Trophoblast cell (in vitro differentiated cells and primary cell): ENCODE measurements around the gene USP4. TPM values are rescaled to one million over a fixed set of nuclear protein-coding genes. Genes with fewer than 3 reads are reported as not detected.

ENCODE experiments used
- DNase-seq, 2 donors: peaks; one replicate each; pipeline ENCODE4 v3.0.0-alpha.2; 2016
- H2AFZ ChIP-seq: 2 replicates; pipeline ENCODE4 v1.6.1; 2013; ENCODE audit warnings: low read length, moderate library complexity, mild to moderate bottlenecking; ENCODE audit not compliant: insufficient read depth, poor library complexity
- H2AK5ac ChIP-seq: 2 replicates; pipeline ENCODE4 v1.6.1; 2013; ENCODE audit warnings: mild to moderate bottlenecking, low read length
- H2BK120ac ChIP-seq: 2 replicates; pipeline ENCODE4 v1.6.1; 2013; ENCODE audit warnings: low read length, mild to moderate bottlenecking, moderate library complexity; ENCODE audit not compliant: insufficient read depth, poor library complexity
- H2BK12ac ChIP-seq: 2 replicates; pipeline ENCODE4 v1.6.1; 2013; ENCODE audit warnings: mild to moderate bottlenecking, low read length, moderate library complexity
- H2BK5ac ChIP-seq: 2 replicates; pipeline ENCODE4 v1.6.1; 2013; ENCODE audit warnings: low read length, low read depth, moderate library complexity, mild to moderate bottlenecking; ENCODE audit not compliant: poor library complexity
- H3K14ac ChIP-seq: 2 replicates; pipeline ENCODE4 v1.6.1; 2013; ENCODE audit warnings: mild to moderate bottlenecking, low read length
- H3K18ac ChIP-seq: 2 replicates; pipeline ENCODE4 v1.6.1; 2013; ENCODE audit warnings: mild to moderate bottlenecking, low read length
- H3K23ac ChIP-seq: 2 replicates; pipeline ENCODE4 v1.6.1; 2013; ENCODE audit warnings: low read length
- H3K27ac ChIP-seq: 2 replicates; pipeline ENCODE4 v1.5.1; 2013; ENCODE audit warnings: low read depth, mild to moderate bottlenecking, inconsistent platforms, low read length, moderate library complexity
- H3K27me3 ChIP-seq: 2 replicates; pipeline ENCODE4 v1.6.1; 2013; ENCODE audit warnings: inconsistent platforms, mild to moderate bottlenecking, low read length, moderate library complexity; ENCODE audit not compliant: insufficient read depth
- H3K36me3 ChIP-seq, 2 experiments: 1 replicate in 1 of 2; 2 replicates in 1 of 2; pipeline ENCODE4 v1.6.1; 2013; ENCODE audit warnings: low read length in 2 of 2, mild to moderate bottlenecking in 2 of 2, moderate library complexity in 1 of 2; ENCODE audit not compliant: insufficient read depth in 2 of 2, control insufficient read depth in 1 of 2
- H3K4ac ChIP-seq: 2 replicates; pipeline ENCODE4 v1.6.1; 2013; ENCODE audit warnings: low read depth, mild to moderate bottlenecking, low read length, moderate library complexity
- H3K4me1 ChIP-seq, 2 experiments: 1 replicate in 1 of 2; 2 replicates in 1 of 2; pipeline ENCODE4 v1.6.1; 2013; ENCODE audit warnings: low read length in 2 of 2, mild to moderate bottlenecking in 2 of 2, moderate library complexity in 1 of 2; ENCODE audit not compliant: insufficient read depth in 2 of 2, control insufficient read depth in 1 of 2
- H3K4me2 ChIP-seq: 2 replicates; pipeline ENCODE4 v1.6.1; 2013; ENCODE audit warnings: inconsistent platforms, mild to moderate bottlenecking, low read length, moderate library complexity
- H3K4me3 ChIP-seq: 2 replicates; pipeline ENCODE4 v1.5.1; 2013; ENCODE audit warnings: mild to moderate bottlenecking, low read depth, low read length, inconsistent platforms
- H3K79me1 ChIP-seq: one replicate; pipeline ENCODE4 v1.6.1; 2013; ENCODE audit warnings: low read length
- H3K79me2 ChIP-seq: 2 replicates; pipeline ENCODE4 v1.6.1; 2013; ENCODE audit warnings: low read length, mild to moderate bottlenecking; ENCODE audit not compliant: control insufficient read depth, insufficient read depth, poor library complexity
- H3K9ac ChIP-seq: 2 replicates; pipeline ENCODE4 v1.6.1; 2013; ENCODE audit warnings: mild to moderate bottlenecking, low read length
- H3K9me3 ChIP-seq: 2 replicates; pipeline ENCODE4 v1.6.1; 2013; ENCODE audit warnings: low read depth, mild to moderate bottlenecking, control low read depth, inconsistent platforms, low read length; ENCODE audit not compliant: insufficient read depth
- H4K12ac ChIP-seq: 2 replicates; pipeline ENCODE4 v1.6.1; 2013; ENCODE audit warnings: low read depth, mild to moderate bottlenecking, low read length, moderate library complexity
- H4K8ac ChIP-seq: 2 replicates; pipeline ENCODE4 v1.6.1; 2013; ENCODE audit warnings: low read depth, mild to moderate bottlenecking, low read length, moderate library complexity
- H4K91ac ChIP-seq: one replicate; pipeline ENCODE4 v1.6.1; 2013; ENCODE audit warnings: low read depth, mild to moderate bottlenecking, low read length, moderate library complexity
- WGBS: extraction: QIAGEN DNeasy Blood & Tissue Kit; methylation state at CpG from one replicate; pipeline ENCODE4 v1.1.7; 2013; ENCODE audit warnings: missing lambda C conversion rate; ENCODE audit not compliant: insufficient read length, insufficient coverage; ENCODE audit errors: extremely low coverage; 5-methylcytosine and 5-hydroxymethylcytosine counted together
- polyA plus RNA-seq: library from polyadenylated mRNA; stranded (reverse); fragments of 200-250 nt; gene quantifications from 2 replicates; pipeline ENCODE4 v1.2.3, GENCODE V29; 2013

USP4 gene
- polyA plus RNA-seq = 19.2 and 19.3 TPM in 2 replicates

DNA sequence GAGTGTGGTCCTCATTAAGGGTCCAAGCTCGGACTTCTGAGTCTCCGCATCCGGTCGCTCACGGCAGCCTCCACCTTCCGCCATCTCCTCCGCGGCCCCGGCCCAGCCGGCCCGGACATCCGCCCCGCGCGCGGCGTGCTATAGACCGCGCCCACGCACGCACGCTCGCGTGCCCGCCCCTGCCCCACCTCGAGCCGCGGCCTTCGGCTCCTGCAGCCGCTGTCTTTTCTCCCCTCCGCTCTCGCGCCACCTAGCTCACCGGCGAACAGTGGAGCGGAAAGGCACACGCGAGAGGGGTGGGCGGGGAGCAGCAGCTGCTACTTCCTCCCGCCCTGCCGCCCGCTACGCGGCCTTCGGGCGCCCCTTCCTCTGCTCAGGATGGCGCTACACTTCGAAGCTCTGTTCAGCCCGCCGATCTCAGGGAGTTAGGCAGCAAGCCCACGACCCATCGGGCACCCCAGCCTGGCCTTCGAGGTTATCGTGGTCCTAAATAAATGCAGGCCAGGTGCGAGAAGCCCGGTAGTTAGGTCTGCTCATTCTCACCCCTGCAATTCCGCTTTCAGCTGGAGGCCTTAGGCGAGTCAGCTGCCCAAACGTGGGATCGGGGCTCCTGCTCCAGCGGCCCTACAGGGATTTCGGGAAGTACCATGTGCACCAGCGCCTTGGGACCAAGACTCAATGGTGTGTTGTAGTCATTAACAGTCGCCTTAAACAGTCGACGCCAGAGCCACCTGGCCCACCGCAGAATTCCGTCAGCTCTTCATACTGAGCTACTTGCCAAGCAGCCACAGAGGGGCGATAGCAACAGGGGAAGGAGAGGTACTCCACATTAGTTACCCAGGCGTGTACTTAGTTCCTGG is at the start of gene USP4:
Gene USP4, minus strand, starts transcription at position 113 of the 860 bp plus-strand sequence. Its CDS starts 29 bp downstream, at position 84.
- H4K8ac ChIP-seq = peak within 1 kb of the TSS; percentile 82
- H3K36me3 ChIP-seq = peaks cover 0 to 9% of the 10 kb centered on the region in 2 experiments
- H3K4me2 ChIP-seq = peak within 1 kb of the TSS; percentile 62
- H3K9ac ChIP-seq = peak within 1 kb of the TSS; percentile 94
- H2BK12ac ChIP-seq = peak within 1 kb of the TSS; percentile 68
- peak within 1 kb of the TSS; percentile 74 for H3K14ac ChIP-seq
- peak within 1 kb of the TSS; percentile 65 for H4K12ac ChIP-seq
- peak within 1 kb of the TSS; percentile 78 for H4K91ac ChIP-seq
- H3K27me3 ChIP-seq = no peaks in the 10 kb centered on the region
- peak within 1 kb of the TSS; percentile 79 for H2AK5ac ChIP-seq
- peaks cover 13% of the 10 kb centered on the region for H3K79me1 ChIP-seq
- H3K79me2 ChIP-seq = peaks cover 9% of the 10 kb centered on the region
- H2AFZ ChIP-seq = peak within 1 kb of the TSS; percentile 77
- peak within 1 kb of the TSS; percentile 86 for H3K4me3 ChIP-seq
- H3K4ac ChIP-seq = peak within 1 kb of the TSS; percentile 72
- H3K27ac ChIP-seq = peak within 1 kb of the TSS; percentile 83
- H3K18ac ChIP-seq = peak within 1 kb of the TSS; percentile 56
- WGBS = no CpG with 5 or more reads among the region's 70 CpGs
- H3K9me3 ChIP-seq = no peaks in the 10 kb centered on the region
- H2BK120ac ChIP-seq = peak within 1 kb of the TSS; percentile 61
- no peak within 1 kb of the TSS for H3K23ac ChIP-seq
- H3K4me1 ChIP-seq = peaks cover 5 to 9% of the 10 kb centered on the region in 2 experiments
- peak; percentile 76 to 84 for DNase-seq
- H2BK5ac ChIP-seq = peak within 1 kb of the TSS; percentile 52

DNA sequence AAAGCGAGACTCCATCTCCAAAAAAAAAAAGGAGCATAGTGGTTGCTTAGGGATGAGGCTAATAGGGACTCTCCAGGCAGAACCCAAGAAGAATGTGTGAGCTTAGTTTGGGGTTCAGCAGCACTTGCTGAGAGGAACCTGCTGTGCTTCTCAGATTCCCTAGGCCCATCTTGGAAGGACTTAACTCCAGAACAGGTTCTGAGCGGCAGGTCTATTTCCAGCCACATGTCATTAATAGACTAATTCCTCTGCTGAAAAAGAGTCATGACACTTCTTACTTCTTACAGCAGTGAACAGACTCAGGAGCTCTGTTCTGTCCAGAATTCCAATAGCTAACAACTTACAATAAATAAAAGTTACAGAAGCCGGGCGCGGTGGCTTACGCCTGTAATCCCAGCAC is 49.4 kb upstream of the USP4 start:
- WGBS = no CpG with 5 or more reads among the region's 6 CpGs
- DNase-seq = no peak
- no peak overlapping the region for H2BK12ac ChIP-seq

GRCh38 chr3:49388289-49388820 is 48.5 kb upstream of the USP4 start:
- Histone ChIP-seq H2BK12ac (no peak overlapping the region), H2BK5ac (no peak overlapping the region), H3K18ac (no peak overlapping the region), H3K4me1 (peaks cover 4% of the 10 kb centered on the region in 2 experiments), H2AFZ (no peak overlapping the region), H4K91ac (no peak overlapping the region), H3K79me1 (no peaks in the 10 kb centered on the region), H3K23ac (no peak overlapping the region), H2BK120ac (no peak overlapping the region), H3K36me3 (peaks cover 5 to 8% of the 10 kb centered on the region in 2 experiments), H3K27me3 (no peaks in the 10 kb centered on the region), H3K27ac (peak overlapping the region; percentile 23), H4K12ac (peak overlapping the region; percentile 43), H3K4me3 (no peak overlapping the region), H3K4ac (peak overlapping the region; percentile 98), H3K9me3 (no peaks in the 10 kb centered on the region), H2AK5ac (no peak overlapping the region), H3K14ac (no peak overlapping the region), H4K8ac (no peak overlapping the region), H3K9ac (no peak overlapping the region), H3K4me2 (no peak overlapping the region), H3K79me2 (peaks cover 42% of the 10 kb centered on the region)
- WGBS = no CpG with 5 or more reads among the region's 1 CpG
- no peak for DNase-seq

More for the DNA sequence above, 49.4 kb upstream of the USP4 start:
- no peaks in the 10 kb centered on the region for H3K27me3 ChIP-seq
- H2AK5ac ChIP-seq = no peak overlapping the region
- H3K14ac ChIP-seq = no peak overlapping the region
- H3K18ac ChIP-seq = no peak overlapping the region
- H2BK120ac ChIP-seq = no peak overlapping the region
- no peak overlapping the region for H3K4me2 ChIP-seq
- H3K23ac ChIP-seq = no peak overlapping the region
- H4K91ac ChIP-seq = no peak overlapping the region
- H3K4me3 ChIP-seq = no peak overlapping the region
- H3K36me3 ChIP-seq = peaks cover 5 to 8% of the 10 kb centered on the region in 2 experiments
- H2BK5ac ChIP-seq = no peak overlapping the region
- H3K4me1 ChIP-seq = peaks cover 4% of the 10 kb centered on the region in 2 experiments
- H2AFZ ChIP-seq = peak overlapping the region; percentile 63
- peaks cover 39% of the 10 kb centered on the region for H3K79me2 ChIP-seq
- no peak overlapping the region for H4K12ac ChIP-seq
- H4K8ac ChIP-seq = no peak overlapping the region
- no peaks in the 10 kb centered on the region for H3K79me1 ChIP-seq
- H3K4ac ChIP-seq = peak overlapping the region; percentile 99
- no peak overlapping the region for H3K9ac ChIP-seq
- no peaks in the 10 kb centered on the region for H3K9me3 ChIP-seq
- H3K27ac ChIP-seq = no peak overlapping the region

- peak overlapping the region; percentile 98 for H3K4ac ChIP-seq
- H3K4me3 ChIP-seq = no peak overlapping the region
- H3K14ac ChIP-seq = no peak overlapping the region
- H3K79me1 ChIP-seq = no peaks in the 10 kb centered on the region
- no peaks in the 10 kb centered on the region for H3K27me3 ChIP-seq
- H3K27ac ChIP-seq = no peak overlapping the region
- no peak overlapping the region for H2AFZ ChIP-seq
- H3K4me1 ChIP-seq = peaks cover 4% of the 10 kb centered on the region in 2 experiments
- no peak overlapping the region for H2BK120ac ChIP-seq
- H3K36me3 ChIP-seq = peaks cover 5 to 6% of the 10 kb centered on the region in 2 experiments
- H3K18ac ChIP-seq = no peak overlapping the region
- H4K12ac ChIP-seq = peak overlapping the region; percentile 43
- peaks cover 39% of the 10 kb centered on the region for H3K79me2 ChIP-seq
- H2BK12ac ChIP-seq = no peak overlapping the region
- no peak overlapping the region for H3K9ac ChIP-seq
- no peak overlapping the region for H4K8ac ChIP-seq
- no CpG with 5 or more reads among the region's 2 CpGs for WGBS
- no peak overlapping the region for H3K4me2 ChIP-seq
- no peaks in the 10 kb centered on the region for H3K9me3 ChIP-seq
- no peak overlapping the region for H2BK5ac ChIP-seq
- no peak for DNase-seq
- no peak overlapping the region for H3K23ac ChIP-seq
- H2AK5ac ChIP-seq = no peak overlapping the region
- no peak overlapping the region for H4K91ac ChIP-seq
Observed at GRCh38 chr3:49387721-49388120, 47.9 kb upstream of the USP4 start.
